ENCODE measurements around the gene MCL1.

MCL1 gene

GRCh38 chr1:150557813-150558212, 21.6 kb downstream of the MCL1 start:
- DNase-seq (ENCODE audit: low spot score), result no peak

GRCh38 chr1:150557065-150557600, 22.3 kb downstream of the MCL1 start:
- DNase-seq (ENCODE audit: low spot score), result no peak

- DNase-seq (ENCODE audit: low spot score), result no peak
These were observed 23.2 kb downstream of the MCL1 start for GRCh38 chr1:150555971-150556865.

- no peak for DNase-seq (ENCODE audit: low spot score)
These were observed 24.0 kb downstream of the MCL1 start for GRCh38 chr1:150555198-150555970.

- DNase-seq (ENCODE audit: low spot score), result no peak
These were observed 25.3 kb downstream of the MCL1 start for GRCh38 chr1:150554086-150554452.

GRCh38 chr1:150553392-150554085, 25.9 kb downstream of the MCL1 start:
- DNase-seq (ENCODE audit: low spot score), result no peak

GRCh38 chr1:150552911-150553289, 26.5 kb downstream of the MCL1 start:
- no peak for DNase-seq (ENCODE audit: low spot score)

- DNase-seq (ENCODE audit: low spot score), result peak; percentile 66
These were observed 27.1 kb downstream of the MCL1 start for GRCh38 chr1:150552128-150552910.

GRCh38 chr1:150551784-150552127, 27.7 kb downstream of the MCL1 start:
- DNase-seq (ENCODE audit: low spot score), result no peak

- no peak for DNase-seq (ENCODE audit: low spot score)
These were observed 28.2 kb downstream of the MCL1 start for GRCh38 chr1:150551051-150551783.

GRCh38 chr1:150550222-150551050, 29.0 kb downstream of the MCL1 start:
- no peak for DNase-seq (ENCODE audit: low spot score)

GRCh38 chr1:150549496-150550221, 29.8 kb downstream of the MCL1 start:
- no peak for DNase-seq (ENCODE audit: low spot score)

GRCh38 chr1:150548632-150549495, 30.5 kb downstream of the MCL1 start, which contains the start of gene ADAMTSL4:
TSS of gene ADAMTSL4 (plus strand) at chr1:150549408. CDS start at chr1:150552289, 2,881 bp downstream.
- DNase-seq (ENCODE audit: low spot score), result peak; percentile 76

- DNase-seq (ENCODE audit: low spot score), result no peak
These were observed 31.1 kb downstream of the MCL1 start for GRCh38 chr1:150548324-150548631.

- DNase-seq (ENCODE audit: low spot score), result peak; percentile 55
These were observed 33.0 kb downstream of the MCL1 start for GRCh38 chr1:150546294-150546937.

GRCh38 chr1:150545486-150546032, 33.9 kb downstream of the MCL1 start:
- DNase-seq (ENCODE audit: low spot score), result no peak

- DNase-seq (ENCODE audit: low spot score), result no peak
These were observed 35.2 kb downstream of the MCL1 start for GRCh38 chr1:150544204-150544603.

Data from SK-N-DZ (cell line).